ENCODE results near the gene YWHAE. TPM values are rescaled to one million over a fixed set of nuclear protein-coding genes. Genes with fewer than 3 reads are reported as not detected.
A peak's percentile ranks its signal among the peaks of the same experiment; 100 is the strongest.
"Not testable (repeated sequence)": the region's sequence is repeated elsewhere in the genome, so short reads cannot be mapped to it uniquely, and the experiment has no call there.

Gene YWHAE
- total RNA-seq, 1 experiment from 2014 or later = 1,404 TPM

- Histone ChIP-seq H3K4me3 (ENCODE audit: low read depth, low read length, poor library complexity, severe bottlenecking) (no peak overlapping the region), H3K4me1 (ENCODE audit: insufficient read depth, low read length, poor library complexity, severe bottlenecking) (peaks cover 52% of the 10 kb centered on the region), H3K27ac (ENCODE audit: low read depth, low read length, poor library complexity, severe bottlenecking) (no peak overlapping the region), H3K9me3 (ENCODE audit: low read depth, low read length, poor library complexity, severe bottlenecking) (no peaks in the 10 kb centered on the region), H3K36me3 (ENCODE audit: insufficient read depth, low read length, poor library complexity, severe bottlenecking) (peaks cover 16% of the 10 kb centered on the region), H3K27me3 (replicated peaks; ENCODE audit: insufficient read depth, low read depth, low read length, poor library complexity) (no peaks in the 10 kb centered on the region)
- POLR2A ChIA-PET (ENCODE audit: low non-redundant PET) = interaction anchor here (0.5 kb wide), 1 partner anchor 51 kb away, joined by 7 read pairs; no protein-coding TSS in a partner anchor
- intact Hi-C loops (cut with micrococcal nuclease; ENCODE audit: unreplicated experiment) = no loop called here
- DNase-seq (ENCODE audit: low spot score) = no peak
- no TSS peak for BruUV-seq (replicated peaks)
- TF ChIP-seq CTCF (conservative IDR thresholded peaks at IDR 0.05; ENCODE audit: low read depth, low read length) (no peak), EZH2 (IDR thresholded peaks at IDR 0.05; ENCODE audit: borderline replicate concordance, low read depth, low read length, poor library complexity, severe bottlenecking) (no peak)
- CTCF ChIA-PET = no interaction called here
These were observed 8.4 kb downstream of the YWHAE start for GRCh38 chr17:1391577-1391976.

- ChIA-PET CTCF (no interaction called here), POLR2A (ENCODE audit: low non-redundant PET) (interaction anchor here (0.5 to 0.8 kb wide), 4 partner anchors 50 to 312 kb away, joined by 3 to 7 read pairs (median 4); no protein-coding TSS in a partner anchor)
- Histone ChIP-seq H3K27me3 (replicated peaks; ENCODE audit: insufficient read depth, low read depth, low read length, poor library complexity) (no peaks in the 10 kb centered on the region), H3K36me3 (ENCODE audit: insufficient read depth, low read length, poor library complexity, severe bottlenecking) (peaks cover 9% of the 10 kb centered on the region), H3K4me3 (ENCODE audit: low read depth, low read length, poor library complexity, severe bottlenecking) (no peak overlapping the region), H3K4me1 (ENCODE audit: insufficient read depth, low read length, poor library complexity, severe bottlenecking) (peaks cover 52% of the 10 kb centered on the region), H3K27ac (ENCODE audit: low read depth, low read length, poor library complexity, severe bottlenecking) (peak overlapping the region; percentile 34), H3K9me3 (ENCODE audit: low read depth, low read length, poor library complexity, severe bottlenecking) (no peaks in the 10 kb centered on the region)
- DNase-seq (ENCODE audit: low spot score) = no peak
- TF ChIP-seq CTCF (conservative IDR thresholded peaks at IDR 0.05; ENCODE audit: low read depth, low read length) = no peak
- no peak for TF ChIP-seq EZH2 (IDR thresholded peaks at IDR 0.05; ENCODE audit: borderline replicate concordance, low read depth, low read length, poor library complexity, severe bottlenecking)
- intact Hi-C loops (cut with micrococcal nuclease; ENCODE audit: unreplicated experiment) = no loop called here
- BruUV-seq (replicated peaks) = no TSS peak
These were observed 9.3 kb downstream of the YWHAE start for GRCh38 chr17:1390432-1391367.

- CTCF ChIA-PET = interaction anchor here (1.6 kb wide), 1 partner anchor 22 kb away, joined by 4 read pairs; no protein-coding TSS in a partner anchor
- H3K4me1 ChIP-seq (ENCODE audit: insufficient read depth, low read length, poor library complexity, severe bottlenecking) = peaks cover 44% of the 10 kb centered on the region
- H3K9me3 ChIP-seq (ENCODE audit: low read depth, low read length, poor library complexity, severe bottlenecking); intact Hi-C loops (cut with micrococcal nuclease; ENCODE audit: unreplicated experiment); BruUV-seq (replicated peaks); H3K27ac ChIP-seq (ENCODE audit: low read depth, low read length, poor library complexity, severe bottlenecking); H3K27me3 ChIP-seq (replicated peaks; ENCODE audit: insufficient read depth, low read depth, low read length, poor library complexity); POLR2A ChIA-PET (ENCODE audit: low non-redundant PET); DNase-seq (ENCODE audit: low spot score); H3K36me3 ChIP-seq (ENCODE audit: insufficient read depth, low read length, poor library complexity, severe bottlenecking); H3K4me3 ChIP-seq (ENCODE audit: low read depth, low read length, poor library complexity, severe bottlenecking): not testable (repeated sequence)
These were observed 12.4 kb downstream of the YWHAE start for GRCh38 chr17:1387490-1388227.

GRCh38 chr17:1386675-1387190, 13.3 kb downstream of the YWHAE start:
- intact Hi-C loops (cut with micrococcal nuclease; ENCODE audit: unreplicated experiment); H3K9me3 ChIP-seq (ENCODE audit: low read depth, low read length, poor library complexity, severe bottlenecking); H3K4me3 ChIP-seq (ENCODE audit: low read depth, low read length, poor library complexity, severe bottlenecking); CTCF ChIA-PET; H3K27me3 ChIP-seq (replicated peaks; ENCODE audit: insufficient read depth, low read depth, low read length, poor library complexity); H3K27ac ChIP-seq (ENCODE audit: low read depth, low read length, poor library complexity, severe bottlenecking); POLR2A ChIA-PET (ENCODE audit: low non-redundant PET); BruUV-seq (replicated peaks); DNase-seq (ENCODE audit: low spot score); H3K36me3 ChIP-seq (ENCODE audit: insufficient read depth, low read length, poor library complexity, severe bottlenecking): not testable (repeated sequence)
- H3K4me1 ChIP-seq (ENCODE audit: insufficient read depth, low read length, poor library complexity, severe bottlenecking) = peaks cover 38% of the 10 kb centered on the region

All from A673 (cell line).